ENCODE results near the gene RAC3.

RAC3 gene

DNA sequence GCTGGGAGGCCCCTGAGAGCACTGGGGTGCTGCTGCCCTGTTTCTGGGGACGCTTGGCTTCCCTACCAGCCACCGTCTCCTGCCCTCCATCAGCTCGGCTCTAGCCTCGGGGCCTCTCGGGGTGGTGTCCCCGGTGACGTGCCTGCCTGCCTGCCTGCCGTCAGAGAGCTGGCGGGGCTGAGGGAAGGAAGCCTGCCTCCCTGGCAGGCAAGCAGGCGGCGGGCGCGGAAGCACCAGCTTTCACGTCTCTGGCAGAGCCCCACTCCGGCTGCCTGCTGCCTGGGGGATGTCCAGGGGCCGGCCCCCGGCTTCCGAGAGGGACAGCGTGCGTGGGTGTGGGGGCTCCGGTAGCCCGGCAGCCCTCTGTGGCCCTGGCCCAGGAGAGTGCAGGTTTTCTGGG, 18.1 kb upstream of the RAC3 start:
- no peak overlapping the region for H3K9ac ChIP-seq (ENCODE audit: low read length)
- H3K4me1 ChIP-seq (ENCODE audit: insufficient read depth, low read length, severe bottlenecking): no peaks in the 10 kb centered on the region
- no peak overlapping the region for H2AFZ ChIP-seq (ENCODE audit: low read length)

DNA sequence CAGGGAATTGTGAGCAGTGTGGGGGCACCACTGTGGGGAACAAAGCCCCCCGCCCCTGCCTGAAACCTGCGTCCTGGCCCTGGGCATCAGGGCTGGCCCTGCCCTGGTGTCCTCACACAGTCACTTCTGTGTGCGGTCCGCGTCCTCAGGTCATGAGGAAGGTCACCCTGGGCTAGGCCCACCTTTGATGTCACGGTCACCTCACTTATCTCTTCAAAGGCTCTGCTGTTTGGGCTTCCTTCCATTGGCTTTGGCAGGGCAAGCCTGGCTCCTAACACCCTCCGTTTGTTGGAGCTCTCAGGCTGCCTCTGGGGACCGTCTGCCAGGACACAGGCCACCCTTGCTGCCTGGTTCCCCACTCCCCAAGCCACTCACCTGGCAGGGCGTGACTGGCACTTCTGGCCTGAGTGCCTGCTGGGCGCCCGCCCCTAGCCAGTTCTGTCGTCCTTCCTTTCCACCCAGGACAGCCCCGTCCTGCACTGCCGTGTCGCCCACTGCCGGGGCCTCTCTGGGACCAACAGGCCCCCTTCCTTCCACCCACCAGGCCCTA, 17.6 kb upstream of the RAC3 start:
- Histone ChIP-seq H3K79me2 (ENCODE audit: insufficient read depth, low read length) (no peaks in the 10 kb centered on the region), H3K4me2 (ENCODE audit: low read length) (no peak overlapping the region), H3K27me3 (ENCODE audit: insufficient read depth, low read length) (peaks cover 3% of the 10 kb centered on the region; the same call in 1 of the 2 replicates), H3K9ac (ENCODE audit: low read length) (no peak overlapping the region), H3K9me3 (ENCODE audit: low read length) (no peaks in the 10 kb centered on the region), H3K9me2 (ENCODE audit: low read depth, low read length) (no peaks in the 10 kb centered on the region), H3K36me3 (ENCODE audit: insufficient read depth, low read length) (peaks cover 10% of the 10 kb centered on the region), H3K4me3 (ENCODE audit: low read depth, low read length, poor library complexity, severe bottlenecking) (no peak overlapping the region), H3F3A (ENCODE audit: insufficient read depth, low read length) (no peaks in the 10 kb centered on the region), H4K20me1 (ENCODE audit: insufficient read depth, low read length) (no peaks in the 10 kb centered on the region), H3K4me1 (ENCODE audit: insufficient read depth, low read length, severe bottlenecking) (no peaks in the 10 kb centered on the region), H3K27ac (ENCODE audit: low read depth, low read length, poor library complexity, severe bottlenecking) (no peak overlapping the region), H2AFZ (ENCODE audit: low read length) (no peak overlapping the region)
- TF ChIP-seq, protein P1, sequence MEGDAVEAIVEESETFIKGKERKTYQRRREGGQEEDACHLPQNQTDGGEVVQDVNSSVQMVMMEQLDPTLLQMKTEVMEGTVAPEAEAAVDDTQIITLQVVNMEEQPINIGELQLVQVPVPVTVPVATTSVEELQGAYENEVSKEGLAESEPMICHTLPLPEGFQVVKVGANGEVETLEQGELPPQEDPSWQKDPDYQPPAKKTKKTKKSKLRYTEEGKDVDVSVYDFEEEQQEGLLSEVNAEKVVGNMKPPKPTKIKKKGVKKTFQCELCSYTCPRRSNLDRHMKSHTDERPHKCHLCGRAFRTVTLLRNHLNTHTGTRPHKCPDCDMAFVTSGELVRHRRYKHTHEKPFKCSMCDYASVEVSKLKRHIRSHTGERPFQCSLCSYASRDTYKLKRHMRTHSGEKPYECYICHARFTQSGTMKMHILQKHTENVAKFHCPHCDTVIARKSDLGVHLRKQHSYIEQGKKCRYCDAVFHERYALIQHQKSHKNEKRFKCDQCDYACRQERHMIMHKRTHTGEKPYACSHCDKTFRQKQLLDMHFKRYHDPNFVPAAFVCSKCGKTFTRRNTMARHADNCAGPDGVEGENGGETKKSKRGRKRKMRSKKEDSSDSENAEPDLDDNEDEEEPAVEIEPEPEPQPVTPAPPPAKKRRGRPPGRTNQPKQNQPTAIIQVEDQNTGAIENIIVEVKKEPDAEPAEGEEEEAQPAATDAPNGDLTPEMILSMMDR (IDR thresholded peaks at IDR 0.05; ENCODE audit: low read length): no peak
- TF ChIP-seq EZH2 (IDR thresholded peaks at IDR 0.05; ENCODE audit: borderline replicate concordance, low read length): no peak

More for the DNA sequence above, 18.1 kb upstream of the RAC3 start:
- Histone ChIP-seq H3K27ac (ENCODE audit: low read depth, low read length, poor library complexity, severe bottlenecking) (no peak overlapping the region), H4K20me1 (ENCODE audit: insufficient read depth, low read length) (no peaks in the 10 kb centered on the region), H3K9me3 (ENCODE audit: low read length) (no peaks in the 10 kb centered on the region), H3F3A (ENCODE audit: insufficient read depth, low read length) (no peaks in the 10 kb centered on the region), H3K9me2 (ENCODE audit: low read depth, low read length) (no peaks in the 10 kb centered on the region), H3K27me3 (ENCODE audit: insufficient read depth, low read length) (peaks cover 3% of the 10 kb centered on the region; the same call in 1 of the 2 replicates), H3K4me3 (ENCODE audit: low read depth, low read length, poor library complexity, severe bottlenecking) (no peak overlapping the region), H3K79me2 (ENCODE audit: insufficient read depth, low read length) (no peaks in the 10 kb centered on the region), H3K4me2 (ENCODE audit: low read length) (no peak overlapping the region), H3K36me3 (ENCODE audit: insufficient read depth, low read length) (peaks cover 5% of the 10 kb centered on the region)
- TF ChIP-seq, protein P1 (IDR thresholded peaks at IDR 0.05; ENCODE audit: low read length): no peak

DNA sequence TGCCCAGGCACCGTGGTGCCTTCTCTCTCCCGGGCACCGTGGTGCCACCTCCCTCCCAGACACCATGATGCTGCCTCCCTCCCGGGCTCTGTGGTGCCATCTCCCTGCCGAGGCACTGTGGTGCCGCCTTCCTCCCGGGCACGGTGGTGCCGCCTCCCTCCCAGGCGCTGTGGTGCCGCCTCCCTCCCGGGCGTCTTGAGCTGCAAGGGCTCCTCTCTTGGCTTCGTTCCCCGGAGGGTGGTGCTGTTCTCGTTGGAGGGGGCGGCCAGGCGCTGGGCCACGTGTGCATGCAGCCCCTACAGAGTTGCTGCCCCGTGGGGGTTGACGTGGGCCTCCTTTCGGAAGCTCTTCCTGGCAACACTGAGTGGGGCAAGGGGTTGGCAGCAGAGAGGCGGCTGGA, 17.0 kb upstream of the RAC3 start:
- no peaks in the 10 kb centered on the region for H3K4me1 ChIP-seq (ENCODE audit: insufficient read depth, low read length, severe bottlenecking)
- H3K9ac ChIP-seq (ENCODE audit: low read length): no peak overlapping the region
- H3K4me2 ChIP-seq (ENCODE audit: low read length): no peak overlapping the region
- no peaks in the 10 kb centered on the region for H3K9me3 ChIP-seq (ENCODE audit: low read length)
- peaks cover 12% of the 10 kb centered on the region for H3K36me3 ChIP-seq (ENCODE audit: insufficient read depth, low read length)
- no peak overlapping the region for H3K4me3 ChIP-seq (ENCODE audit: low read depth, low read length, poor library complexity, severe bottlenecking)
- H4K20me1 ChIP-seq (ENCODE audit: insufficient read depth, low read length): no peaks in the 10 kb centered on the region
- H3K27me3 ChIP-seq (ENCODE audit: insufficient read depth, low read length): peaks cover 3% of the 10 kb centered on the region; the same call in 1 of the 2 replicates
- H3K9me2 ChIP-seq (ENCODE audit: low read depth, low read length): no peaks in the 10 kb centered on the region
- TF ChIP-seq, protein P1 (IDR thresholded peaks at IDR 0.05; ENCODE audit: low read length): peak; percentile 17; the same call in 1 of the 2 replicates
- no peak for TF ChIP-seq EZH2 (IDR thresholded peaks at IDR 0.05; ENCODE audit: borderline replicate concordance, low read length)
- no peak overlapping the region for H2AFZ ChIP-seq (ENCODE audit: low read length)
- no peaks in the 10 kb centered on the region for H3F3A ChIP-seq (ENCODE audit: insufficient read depth, low read length)
- no peaks in the 10 kb centered on the region for H3K79me2 ChIP-seq (ENCODE audit: insufficient read depth, low read length)
- H3K27ac ChIP-seq (ENCODE audit: low read depth, low read length, poor library complexity, severe bottlenecking): no peak overlapping the region

All from OCI-LY1 (cell line).